Pancreas (tissue), 10 donors: ENCODE measurements around the gene SAMD8. TPM values are rescaled to one million over a fixed set of nuclear protein-coding genes. Genes with fewer than 3 reads are reported as not detected.

Experiments
- ATAC-seq, 4 donors: fragments of 200-7000 bp; cut with Tn5 transposase; one replicate each; pipeline versions ENCODE4 v1.8.0 to v1.9.1; 2020; ENCODE audit warnings: mild to moderate bottlenecking in 4 of 4, moderate library complexity in 4 of 4
- DNase-seq, 6 donors: peaks; one replicate each; pipeline ENCODE4 v3.0.0-alpha.2; 2020
- FAIRE-seq: peaks from 2 replicates; lab custom pipeline; 2012; peaks lifted over from hg19 to GRCh38; lab: Jason Lieb, UNC
- H3K27ac ChIP-seq, 4 donors: fragments of 200-600 bp; sonication (generic); 1 replicate in 3 of 4; 2 replicates in 1 of 4; pipeline versions ENCODE4 v1.5.0 to v1.8.0; 2020
- H3K27me3 ChIP-seq, 4 donors: fragments of 200-600 bp; one replicate each; pipeline ENCODE4 v1.8.0; 2021
- H3K36me3 ChIP-seq, 3 donors: fragments of 200-600 bp; sonication (generic) in 1 of 3; one replicate each; pipeline versions ENCODE4 v1.5.0 to v1.8.0; 2020 to 2021
- H3K4me1 ChIP-seq, 3 donors: fragments of 200-600 bp; one replicate each; pipeline ENCODE4 v1.8.0; 2021
- H3K4me3 ChIP-seq, 4 donors: fragments of 200-600 bp; sonication (generic) in 2 of 4; one replicate each; pipeline versions ENCODE4 v1.5.0 to v1.8.0; 2020 to 2021
- H3K9me3 ChIP-seq, 4 donors: fragments of 200-600 bp; one replicate each; pipeline ENCODE4 v1.8.0; 2021
- CTCF ChIP-seq, 4 donors: fragments of 200-600 bp; sonication (generic) in 3 of 4; IDR thresholded peaks; one replicate each; pipeline versions ENCODE4 v1.5.0 to v1.8.0; 2021; ENCODE audit warnings: antibody characterized with exemption in 4 of 4
- WGBS, 2 donors: extraction: QIAGEN DNeasy Blood & Tissue Kit; methylation state at CpG; one replicate each; pipeline ENCODE4 v1.1.7; 2013; 5-methylcytosine and 5-hydroxymethylcytosine counted together
- intact Hi-C, 3 donors: fragments of 100-400 bp; cut with DNase I; formaldehyde crosslinking; loops; one replicate each; pipeline versions ENCODE4 v1.11.1 to v1.14.2; 2022
- polyA plus RNA-seq, 2 donors: library from polyadenylated mRNA; stranded (reverse); fragments of 200-250 nt; gene quantifications; one replicate each; pipeline ENCODE4 v1.2.3, GENCODE V29; 2013
- total RNA-seq, 6 donors: library from RNA; stranded (reverse); fragmentation: NEBNext Ultra II Directional in 4 of 6; extraction: Animal tissue kit (Norgen Biotek cat#: 25700) in 4 of 6; gene quantifications; one replicate each; pipeline versions ENCODE4 v1.2.1 to v1.2.4, GENCODE V29; 2021 to 2023
- donor health status: healthy with polysubstance abuse.
- donor health status: DM: no; HTN: no; CAD: no; lungs with moderate emphysema.
- donor health status: DM: no; HTN: no; CAD: no.
- donor health status: control.
- donor health status: control.
- donor health status: Bipolar disorder and iron deficiency.
- donor health status: DM: yes; HTN: yes; CAD: no.
- donor health status: DM: no; HTN: no; CAD: no.
- donor health status: DM: no; HTN: no; CAD: no.
- donor health status: DM: yes; HTN: yes; CAD: no.

The SAMD8 gene
- total RNA-seq, result 10 to 100 TPM in 1 of 6 donors, 1 to 10 TPM in 5; 5.1 to 10.1 (median 6.4) TPM
- 1 to 10 TPM; 2.1 to 4.4 TPM for polyA plus RNA-seq

- WGBS, 2 donors, result 1% methylated on average over 31 to 61 of the region's 61 CpGs
- Histone ChIP-seq H3K27me3 (no peaks in the 10 kb centered on the region), H3K9me3 (no peaks in the 10 kb centered on the region), H3K36me3 (no peaks in the 10 kb centered on the region), H3K4me3 (peak within 1 kb of the TSS; percentile 70 to 90 (median 78)), H3K4me1 (peaks cover 6 to 7% (median 6%) of the 10 kb centered on the region in 3 donors), H3K27ac (peak within 1 kb of the TSS; percentile 79 to 94 (median 87))
- no peak for FAIRE-seq
- peak in 3 of 4 donors; percentile 21 to 30 (median 30) for TF ChIP-seq CTCF (IDR thresholded peaks at IDR 0.05)
- peak; percentile 94 to 99 (median 96) for DNase-seq
- intact Hi-C loops, result no loop called here
- peak; percentile 89 to 93 (median 92) for ATAC-seq
Observed at GRCh38 chr10:75111365-75111906, at the start of gene SAMD8. Gene SAMD8, plus strand, starts transcription at chr10:75111656. Its CDS starts 38,873 bp downstream, at chr10:75150529.

- Histone ChIP-seq H3K9me3 (no peaks in the 10 kb centered on the region), H3K4me3 (no peak overlapping the region), H3K4me1 (no peaks in the 10 kb centered on the region), H3K36me3 (no peaks in the 10 kb centered on the region), H3K27ac (no peak overlapping the region), H3K27me3 (no peaks in the 10 kb centered on the region)
- TF ChIP-seq CTCF (IDR thresholded peaks at IDR 0.05), result no peak
- FAIRE-seq, result no peak
- intact Hi-C loops, result no loop called here
- WGBS, 2 donors, result 86 to 87% methylated on average over 15 of the region's 15 CpGs
- DNase-seq, result no peak
- ATAC-seq, result no peak
Observed at GRCh38 chr10:75061709-75062505, 49.5 kb upstream of the SAMD8 start.

- DNase-seq, result no peak
- no peak for FAIRE-seq
- TF ChIP-seq CTCF (IDR thresholded peaks at IDR 0.05), result no peak
- Histone ChIP-seq H3K36me3 (no peaks in the 10 kb centered on the region), H3K4me1 (no peaks in the 10 kb centered on the region), H3K9me3 (no peaks in the 10 kb centered on the region), H3K27ac (no peak overlapping the region), H3K27me3 (no peaks in the 10 kb centered on the region), H3K4me3 (no peak overlapping the region)
- intact Hi-C loops, result no loop called here
- ATAC-seq, result peak in 1 of 4 donors; percentile 35
- WGBS, 2 donors, result 83 to 87% methylated on average over 10 of the region's 10 CpGs
Observed at GRCh38 chr10:75062506-75063299, 48.8 kb upstream of the SAMD8 start.

- H3K27ac ChIP-seq, result no peak overlapping the region
- FAIRE-seq, result no peak
- intact Hi-C loops, result no loop called here
- no peak for DNase-seq
- ATAC-seq, result no peak
- WGBS, 2 donors, result 89 to 90% methylated on average over 8 of the region's 8 CpGs
- TF ChIP-seq CTCF (IDR thresholded peaks at IDR 0.05), result no peak
- no peaks in the 10 kb centered on the region for H3K9me3 ChIP-seq
- no peaks in the 10 kb centered on the region for H3K36me3 ChIP-seq
- no peak overlapping the region for H3K4me3 ChIP-seq
- H3K4me1 ChIP-seq, result no peaks in the 10 kb centered on the region
- no peaks in the 10 kb centered on the region for H3K27me3 ChIP-seq
Observed at GRCh38 chr10:75063461-75064230, 47.8 kb upstream of the SAMD8 start.
